NT2/D1 (cell line): ENCODE data around the gene NPAS3.

Source experiments
- DNase-seq: peaks from one replicate; pipeline ENCODE4 v3.0.0-alpha.2; 2011; ENCODE audit warnings: low read depth, low spot score
- H3K27me3 ChIP-seq: 2 replicates; pipeline ENCODE4 v1.6.0; 2011; ENCODE audit warnings: mild to moderate bottlenecking; ENCODE audit not compliant: insufficient read length, insufficient read depth
- H3K36me3 ChIP-seq: 2 replicates; pipeline ENCODE4 v1.6.1; 2011; ENCODE audit warnings: mild to moderate bottlenecking, low read length, mixed read lengths; ENCODE audit not compliant: insufficient read depth, insufficient read length
- H3K4me1 ChIP-seq: 2 replicates; pipeline ENCODE4 v1.5.1; 2011; ENCODE audit not compliant: insufficient read depth, insufficient read length
- H3K4me3 ChIP-seq: 2 replicates; pipeline ENCODE4 v1.5.1; 2011; ENCODE audit warnings: low read depth; ENCODE audit not compliant: insufficient read length
- H3K9ac ChIP-seq: 2 replicates; pipeline ENCODE4 v1.6.0; 2011; ENCODE audit warnings: low read depth; ENCODE audit not compliant: insufficient read length
- H3K9me3 ChIP-seq: 2 replicates; pipeline ENCODE4 v1.5.1; 2011; ENCODE audit warnings: mild to moderate bottlenecking, low read length; ENCODE audit not compliant: insufficient read depth
- SUZ12 ChIP-seq: IDR thresholded peaks from 2 replicates; pipeline ENCODE4 v1.6.1; 2011; ENCODE audit not compliant: insufficient read length, insufficient read depth; ENCODE audit errors: extremely low read depth
- YY1 ChIP-seq: IDR thresholded peaks from 2 replicates; pipeline ENCODE4 v1.6.1; 2011; ENCODE audit not compliant: insufficient read length, insufficient read depth
- ZNF274 ChIP-seq: IDR thresholded peaks from 2 replicates; pipeline ENCODE4 v1.6.1; 2011; ENCODE audit warnings: mild to moderate bottlenecking, low read depth, low read length

The NPAS3 gene

DNA sequence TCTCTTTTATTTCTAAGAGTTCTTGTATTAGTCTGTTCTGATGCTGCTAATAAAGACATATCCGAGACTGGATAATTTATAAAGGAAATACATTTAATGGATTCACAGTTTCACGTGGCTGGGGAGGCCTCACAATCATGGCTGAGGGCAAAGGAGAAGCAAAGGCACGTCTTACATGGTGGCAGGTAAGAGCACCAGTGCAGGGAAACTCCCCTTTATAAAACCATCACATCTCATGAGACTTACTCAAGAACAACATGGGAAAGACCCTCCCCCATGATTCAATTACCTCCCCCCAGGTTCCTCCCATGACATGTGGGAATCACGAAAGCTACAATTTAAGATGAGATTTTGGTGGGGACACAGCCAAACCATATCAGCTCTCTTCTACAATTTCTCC, 503.0 kb downstream of the NPAS3 start:
- Histone ChIP-seq H3K9me3 (no peaks in the 10 kb centered on the region), H3K9ac (no peak overlapping the region), H3K36me3 (no peaks in the 10 kb centered on the region), H3K4me3 (no peak overlapping the region), H3K27me3 (no peaks in the 10 kb centered on the region), H3K4me1 (no peaks in the 10 kb centered on the region)
- TF ChIP-seq YY1 (no peak), ZNF274 (no peak), SUZ12 (no peak)
- DNase-seq = no peak

DNA sequence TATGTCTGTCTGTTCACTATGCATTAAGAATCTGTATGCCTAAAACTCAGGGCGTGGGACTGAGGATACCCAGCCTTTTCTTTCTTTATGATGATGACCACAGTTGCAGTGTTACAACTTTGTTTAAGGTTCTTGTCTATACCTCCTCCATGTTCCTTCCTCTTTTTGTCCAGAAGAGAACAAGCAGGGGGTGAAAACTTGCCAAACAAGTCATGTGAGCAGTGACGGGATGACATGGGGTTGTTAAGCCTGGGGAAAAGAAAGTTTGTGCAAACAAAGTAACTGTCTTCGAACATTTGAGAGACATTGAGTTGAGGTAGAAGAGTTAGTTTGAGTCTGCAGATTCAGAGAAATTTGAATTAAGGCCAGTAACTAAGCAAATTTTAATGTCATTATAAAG, 505.5 kb downstream of the NPAS3 start:
- H3K4me3 ChIP-seq = no peak overlapping the region
- H3K27me3 ChIP-seq = no peaks in the 10 kb centered on the region
- no peak for DNase-seq
- H3K4me1 ChIP-seq = no peaks in the 10 kb centered on the region
- H3K9me3 ChIP-seq = no peaks in the 10 kb centered on the region
- H3K9ac ChIP-seq = no peak overlapping the region
- TF ChIP-seq SUZ12 (no peak), YY1 (no peak), ZNF274 (no peak)
- no peaks in the 10 kb centered on the region for H3K36me3 ChIP-seq

DNA sequence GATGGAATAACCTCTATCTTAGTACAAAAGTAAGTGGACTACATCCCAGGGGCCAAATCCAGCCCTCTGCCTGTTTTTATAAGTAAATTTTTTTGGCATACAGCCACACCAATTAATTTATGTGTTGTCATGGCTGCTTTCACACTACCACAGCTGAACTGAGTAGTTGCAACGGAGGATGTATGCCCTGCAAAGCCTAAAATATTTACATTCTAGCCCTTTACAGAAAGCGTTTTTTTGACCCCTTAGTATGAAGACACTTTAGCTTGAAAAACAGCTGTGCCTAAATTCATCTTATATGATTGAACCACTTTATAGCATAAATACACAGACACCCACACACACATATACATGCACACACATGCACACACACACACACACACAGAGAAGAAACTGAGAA, 510.6 kb downstream of the NPAS3 start:
- H3K27me3 ChIP-seq = no peaks in the 10 kb centered on the region
- DNase-seq = no peak
- H3K9ac ChIP-seq = no peak overlapping the region
- no peaks in the 10 kb centered on the region for H3K9me3 ChIP-seq
- H3K36me3 ChIP-seq = no peaks in the 10 kb centered on the region
- TF ChIP-seq YY1 (no peak), ZNF274 (no peak), SUZ12 (no peak)
- H3K4me1 ChIP-seq = no peaks in the 10 kb centered on the region
- H3K4me3 ChIP-seq = no peak overlapping the region

DNA sequence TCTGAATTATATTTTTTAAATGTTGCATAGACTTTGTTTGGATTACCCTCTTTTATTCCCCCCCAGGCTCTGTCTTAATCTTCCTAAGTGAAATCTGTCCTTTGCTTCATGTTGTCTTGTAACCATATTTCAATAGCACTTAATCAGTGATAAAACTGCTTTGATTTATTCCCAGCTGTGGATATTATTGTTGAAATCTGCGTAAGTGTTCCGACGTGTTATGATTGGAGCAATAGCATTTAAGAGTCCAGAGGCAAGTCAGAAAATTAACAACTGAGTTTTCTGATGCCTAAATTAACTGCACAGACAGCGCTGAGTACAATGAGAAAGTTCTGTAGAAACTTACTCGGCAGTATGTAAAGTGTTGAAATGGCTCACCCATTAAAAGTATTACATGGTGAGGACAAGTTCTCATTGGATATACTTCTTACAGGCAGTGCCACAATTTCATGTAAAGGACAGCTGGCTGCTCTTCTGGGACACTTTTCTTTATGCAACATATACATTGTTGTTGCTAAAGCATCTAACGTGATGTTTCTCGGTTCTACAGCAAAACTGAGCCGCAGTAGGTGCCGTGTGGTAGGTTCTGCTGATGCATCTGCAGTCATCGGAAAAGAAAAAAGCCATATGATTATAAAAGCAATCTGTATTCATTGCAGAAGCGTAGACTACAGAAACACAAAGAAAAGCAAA, 511.2 kb downstream of the NPAS3 start:
- no peak for DNase-seq
- H3K36me3 ChIP-seq = no peaks in the 10 kb centered on the region
- H3K27me3 ChIP-seq = no peaks in the 10 kb centered on the region
- TF ChIP-seq SUZ12 (no peak), ZNF274 (no peak), YY1 (no peak)
- H3K9ac ChIP-seq = no peak overlapping the region
- no peaks in the 10 kb centered on the region for H3K9me3 ChIP-seq
- H3K4me1 ChIP-seq = no peaks in the 10 kb centered on the region
- H3K4me3 ChIP-seq = no peak overlapping the region

DNA sequence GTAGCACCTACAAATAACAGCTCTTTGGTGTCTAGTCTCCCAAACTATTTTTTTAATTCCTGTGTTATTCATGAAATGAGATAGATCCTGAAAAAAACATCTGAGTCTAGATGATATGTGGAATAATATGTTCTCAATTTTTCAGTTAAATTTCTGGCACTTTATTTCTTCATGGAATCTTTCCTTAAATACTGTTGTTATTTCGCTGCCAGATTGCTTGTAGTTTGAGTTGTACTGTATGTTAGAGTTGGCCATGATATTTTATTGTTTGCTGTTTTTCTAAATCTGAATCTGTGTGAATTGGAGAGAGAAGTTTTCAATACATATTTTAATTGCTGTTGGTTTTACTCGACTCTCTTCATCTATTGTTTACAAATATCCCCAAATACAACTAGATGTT, 511.7 kb downstream of the NPAS3 start:
- H3K9me3 ChIP-seq = no peaks in the 10 kb centered on the region
- no peak overlapping the region for H3K9ac ChIP-seq
- no peak overlapping the region for H3K4me3 ChIP-seq
- no peak for DNase-seq
- H3K4me1 ChIP-seq = no peaks in the 10 kb centered on the region
- H3K36me3 ChIP-seq = no peaks in the 10 kb centered on the region
- no peaks in the 10 kb centered on the region for H3K27me3 ChIP-seq
- TF ChIP-seq ZNF274 (no peak), SUZ12 (no peak), YY1 (no peak)

DNA sequence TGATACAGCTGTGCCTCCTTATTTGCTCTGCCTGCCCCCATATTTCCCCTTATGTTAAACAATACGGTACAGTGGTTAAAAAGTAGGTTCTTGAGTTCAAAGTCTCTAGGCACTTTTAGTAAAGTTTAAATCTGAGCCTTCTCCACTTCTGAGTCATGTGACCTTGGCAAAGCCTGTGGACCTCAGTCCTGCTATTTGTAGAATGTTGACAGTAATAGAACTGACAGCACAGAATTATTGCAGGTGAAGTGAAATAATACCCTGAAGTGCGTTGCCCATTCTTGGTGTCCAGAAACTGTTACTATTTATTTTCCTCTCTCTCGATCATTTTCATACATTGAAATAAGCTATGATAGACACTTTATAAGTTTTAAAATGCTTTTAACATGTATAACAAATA, 512.5 kb downstream of the NPAS3 start:
- H3K27me3 ChIP-seq = no peaks in the 10 kb centered on the region
- H3K9ac ChIP-seq = no peak overlapping the region
- H3K4me3 ChIP-seq = no peak overlapping the region
- H3K4me1 ChIP-seq = no peaks in the 10 kb centered on the region
- no peaks in the 10 kb centered on the region for H3K9me3 ChIP-seq
- TF ChIP-seq SUZ12 (no peak), YY1 (no peak), ZNF274 (no peak)
- H3K36me3 ChIP-seq = no peaks in the 10 kb centered on the region
- DNase-seq = no peak

DNA sequence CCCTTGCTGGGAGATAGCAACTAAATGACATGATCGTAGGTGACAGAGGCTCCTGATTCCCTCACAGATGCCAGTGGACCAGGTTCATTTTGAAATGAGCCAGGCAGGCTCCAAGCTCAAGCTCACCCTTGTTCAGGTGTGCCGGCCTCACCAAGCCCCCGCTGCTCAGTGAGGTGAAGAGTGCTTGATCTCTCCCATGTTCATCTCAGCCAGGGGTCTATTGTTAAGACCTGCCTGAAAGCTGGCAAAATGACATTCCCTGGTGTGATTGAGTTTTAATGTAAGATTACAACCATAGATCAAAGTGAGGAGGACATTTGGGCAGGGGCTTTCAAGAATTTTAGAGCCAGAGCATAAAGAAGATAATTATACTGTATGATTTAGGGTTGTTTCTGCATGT, 514.3 kb downstream of the NPAS3 start:
- no peak overlapping the region for H3K9ac ChIP-seq
- no peaks in the 10 kb centered on the region for H3K4me1 ChIP-seq
- H3K9me3 ChIP-seq = no peaks in the 10 kb centered on the region
- H3K4me3 ChIP-seq = no peak overlapping the region
- DNase-seq = no peak
- H3K27me3 ChIP-seq = no peaks in the 10 kb centered on the region
- TF ChIP-seq YY1 (no peak), ZNF274 (no peak), SUZ12 (no peak)
- H3K36me3 ChIP-seq = no peaks in the 10 kb centered on the region
